SK-N-SH (cell line): ENCODE data around the gene DTX2. TPM values are rescaled to one million over a fixed set of nuclear protein-coding genes. Genes with fewer than 3 reads are reported as not detected.
"Not testable (repeated sequence)": the region's sequence is repeated elsewhere in the genome, so short reads cannot be mapped to it uniquely, and the experiment has no call there.

Experiments
- CTCF ChIA-PET: fragments of 300-600, 350-600 bp; formaldehyde crosslinking; extraction: SDS; loops from one replicate; lab custom pipeline; 2021; lab: Yijun Ruan, JAX
- POLR2A ChIA-PET: fragments of 350-600 bp; sonication (Branson Sonifier 250); formaldehyde crosslinking; extraction: SDS; loops from one replicate; lab custom pipeline; 2020; ENCODE audit warnings: antibody characterized with exemption, inconsistent platforms; lab: Yijun Ruan, JAX
- DNase-seq: peaks from one replicate; pipeline ENCODE4 v3.0.0; 2012
- H2AFZ ChIP-seq: fragments of 200-600 bp; sonication (generic); 2 replicates; pipeline ENCODE4 v1.8.1; 2016; ENCODE audit warnings: antibody characterized with exemption, mild to moderate bottlenecking, low read depth
- H3F3A ChIP-seq: fragments of 200-600 bp; sonication (generic); replicated peaks from 2 replicates; pipeline ENCODE3; 2016; ENCODE audit warnings: antibody characterized with exemption, mild to moderate bottlenecking; ENCODE audit not compliant: insufficient read depth
- H3K27ac ChIP-seq, 2 experiments: fragments of 200-500 bp in 1 of 2; fragments of 200-600 bp in 1 of 2; sonication (Bioruptor generic) in 1 of 2; sonication (generic), shearing (Covaris generic) in 1 of 2; 2 replicates each; pipeline versions ENCODE4 v1.5.1 to v1.6.1; 2014 to 2016; ENCODE audit warnings: low read depth in 2 of 2, inconsistent platforms in 1 of 2, low read length in 1 of 2, mild to moderate bottlenecking in 1 of 2, mixed read lengths in 1 of 2
- H3K27me3 ChIP-seq: fragments of 200-600 bp; sonication (generic), shearing (Covaris generic); 2 replicates; pipeline ENCODE4 v1.6.1; 2016; ENCODE audit warnings: mixed run types; ENCODE audit not compliant: insufficient read depth
- H3K36me3 ChIP-seq, 2 experiments: fragments of 200-500 bp in 1 of 2; fragments of 200-600 bp in 1 of 2; sonication (Bioruptor generic) in 1 of 2; sonication (generic) in 1 of 2; replicated peaks in 1 of 2; 2 replicates each; pipeline versions ENCODE3 to v1.5.1; 2014 to 2016; ENCODE audit warnings: low read length in 1 of 2, mild to moderate bottlenecking in 1 of 2; ENCODE audit not compliant: insufficient read depth in 2 of 2, control insufficient read depth in 1 of 2
- H3K4me1 ChIP-seq, 2 experiments: fragments of 200-500 bp in 1 of 2; fragments of 200-600 bp in 1 of 2; sonication (Bioruptor generic) in 1 of 2; sonication (generic), shearing (Covaris generic) in 1 of 2; 2 replicates each; pipeline versions ENCODE4 v1.5.1 to v1.6.1; 2014 to 2016; ENCODE audit warnings: low read depth in 1 of 2, low read length in 1 of 2, mixed run types in 1 of 2; ENCODE audit not compliant: insufficient read depth in 2 of 2, control insufficient read depth in 1 of 2
- H3K4me2 ChIP-seq: fragments of 200-600 bp; sonication (generic), shearing (Covaris generic); 2 replicates; pipeline ENCODE4 v1.6.1; 2017; ENCODE audit warnings: mixed run types
- H3K4me3 ChIP-seq, 2 experiments: fragments of 200-500 bp in 1 of 2; fragments of 200-600 bp in 1 of 2; sonication (Bioruptor generic) in 1 of 2; sonication (generic), shearing (Covaris generic) in 1 of 2; 2 replicates each; pipeline versions ENCODE4 v1.5.1 to v1.8.1; 2014 to 2016; ENCODE audit warnings: low read depth in 2 of 2, inconsistent platforms in 1 of 2, low read length in 1 of 2, mild to moderate bottlenecking in 1 of 2, mixed read lengths in 1 of 2, moderate library complexity in 1 of 2
- H3K79me2 ChIP-seq: fragments of 200-600 bp; sonication (generic); 2 replicates; pipeline ENCODE4 v1.8.1; 2017; ENCODE audit warnings: mild to moderate bottlenecking; ENCODE audit not compliant: insufficient read depth
- H3K9ac ChIP-seq: fragments of 200-600 bp; sonication (generic); 2 replicates; pipeline ENCODE4 v1.6.1; 2017; ENCODE audit warnings: mixed run types
- H3K9me2 ChIP-seq: fragments of 200-600 bp; sonication (generic); 2 replicates; pipeline ENCODE4 v1.6.1; 2017; ENCODE audit warnings: mixed run types
- H3K9me3 ChIP-seq: fragments of 200-600 bp; sonication (generic); 2 replicates; pipeline ENCODE4 v1.6.1; 2017; ENCODE audit warnings: mixed run types, mild to moderate bottlenecking, moderate library complexity
- H4K20me1 ChIP-seq: fragments of 200-600 bp; sonication (generic); 2 replicates; pipeline ENCODE4 v1.6.1; 2017; ENCODE audit warnings: mild to moderate bottlenecking, mixed run types; ENCODE audit not compliant: insufficient read depth
- WGBS: methylation state at CpG from one replicate; pipeline ENCODE4 v1.1.6; 2017; ENCODE audit warnings: low lambda C conversion rate; 5-methylcytosine and 5-hydroxymethylcytosine counted together
- polyA plus RNA-seq, 3 experiments: library from polyadenylated mRNA; depleted of rRNA; stranded (reverse); fragments of >200 nt; gene quantifications; 2 replicates each; pipeline ENCODE4 v1.2.3, GENCODE V29; 2012

Gene DTX2
- polyA plus RNA-seq, 1 of the 3 experiments (the other 2 are of a cell fraction): 7.6 TPM

- CTCF ChIA-PET, H3K4me1 ChIP-seq: not testable (repeated sequence)
- WGBS: 94% methylated on average over 10 of the region's 11 CpGs
Observed at GRCh38 chr7:76479628-76480027, 18.1 kb downstream of the DTX2 start.

GRCh38 chr7:76480403-76481253 lies 19.1 kb downstream of the DTX2 start:
- H3K79me2 ChIP-seq, CTCF ChIA-PET, H3K9ac ChIP-seq, H3K4me3 ChIP-seq, H4K20me1 ChIP-seq, DNase-seq, H3K36me3 ChIP-seq, H3K9me2 ChIP-seq, POLR2A ChIA-PET, H3K4me1 ChIP-seq, H3K9me3 ChIP-seq, H2AFZ ChIP-seq, H3K27ac ChIP-seq, H3K27me3 ChIP-seq, H3F3A ChIP-seq, H3K4me2 ChIP-seq: not testable (repeated sequence)
- WGBS: 94% methylated on average over 22 of the region's 29 CpGs

More at GRCh38 chr7:76479628-76480027, 18.1 kb downstream of the DTX2 start:
- H3K9me3 ChIP-seq, H3K36me3 ChIP-seq, H2AFZ ChIP-seq, H3K4me3 ChIP-seq, H3F3A ChIP-seq, DNase-seq, H3K9ac ChIP-seq, H3K4me2 ChIP-seq, H3K9me2 ChIP-seq, POLR2A ChIA-PET, H3K27me3 ChIP-seq, H3K79me2 ChIP-seq, H4K20me1 ChIP-seq, H3K27ac ChIP-seq: not testable (repeated sequence)

GRCh38 chr7:76482660-76483059 lies 21.2 kb downstream of the DTX2 start:
- WGBS: 94% methylated on average over 24 of the region's 24 CpGs
- H3K4me1 ChIP-seq, H3K79me2 ChIP-seq, H3K9ac ChIP-seq, H2AFZ ChIP-seq, POLR2A ChIA-PET, H3K27me3 ChIP-seq, H4K20me1 ChIP-seq, H3F3A ChIP-seq, H3K4me2 ChIP-seq, H3K4me3 ChIP-seq, CTCF ChIA-PET, H3K27ac ChIP-seq, H3K9me2 ChIP-seq, H3K36me3 ChIP-seq, DNase-seq, H3K9me3 ChIP-seq: not testable (repeated sequence)

- H3K9ac ChIP-seq, CTCF ChIA-PET, DNase-seq, H3K4me3 ChIP-seq, H2AFZ ChIP-seq, H3K4me2 ChIP-seq, H3K4me1 ChIP-seq, H4K20me1 ChIP-seq, H3K27ac ChIP-seq, POLR2A ChIA-PET, H3K79me2 ChIP-seq, H3K27me3 ChIP-seq, H3K9me3 ChIP-seq, H3K9me2 ChIP-seq, H3K36me3 ChIP-seq, H3F3A ChIP-seq: not testable (repeated sequence)
- 95% methylated on average over 16 of the region's 17 CpGs for WGBS
Observed at GRCh38 chr7:76483081-76483480, 21.6 kb downstream of the DTX2 start.

GRCh38 chr7:76484456-76484855 lies 22.9 kb downstream of the DTX2 start:
- H3F3A ChIP-seq, H3K9me2 ChIP-seq, H3K36me3 ChIP-seq, H3K4me2 ChIP-seq, H3K27ac ChIP-seq, H4K20me1 ChIP-seq, H3K79me2 ChIP-seq, H3K9me3 ChIP-seq, H3K4me1 ChIP-seq, CTCF ChIA-PET, H3K4me3 ChIP-seq, POLR2A ChIA-PET, H3K27me3 ChIP-seq, H2AFZ ChIP-seq, H3K9ac ChIP-seq, DNase-seq: not testable (repeated sequence)
- 80% methylated on average over 4 of the region's 12 CpGs for WGBS

GRCh38 chr7:76485822-76486610 lies 24.5 kb downstream of the DTX2 start:
- H3K4me2 ChIP-seq, H3K9me3 ChIP-seq, H3K4me1 ChIP-seq, H3K36me3 ChIP-seq, H3K9ac ChIP-seq, CTCF ChIA-PET, H4K20me1 ChIP-seq, H3K79me2 ChIP-seq, POLR2A ChIA-PET, H3K9me2 ChIP-seq, H3K27ac ChIP-seq, H3K27me3 ChIP-seq, H3F3A ChIP-seq, H2AFZ ChIP-seq, H3K4me3 ChIP-seq, DNase-seq: not testable (repeated sequence)
- WGBS: 20% methylated on average over 1 of the region's 20 CpGs
